HCT116 (cell line): ENCODE results near the gene KIRREL1. TPM values are rescaled to one million over a fixed set of nuclear protein-coding genes. Genes with fewer than 3 reads are reported as not detected.

ENCODE experiments used
- ATAC-seq: fragments of 200-7000 bp; cut with Tn5 transposase; 2 replicates; pipeline ENCODE4 v1.9.1; 2020; ENCODE audit warnings: mild to moderate bottlenecking, moderate library complexity
- BruUV-seq: library from RNA; stranded (reverse); fragments of 400-500 nt; replicated peaks from 2 replicates; lab custom pipeline; 2021; lab: Mats Ljungman, UMichigan
- CTCF ChIA-PET: fragments of 300-600 bp; sonication (Branson Sonifier 250); formaldehyde crosslinking; loops from one replicate; lab custom pipeline; 2021; ENCODE audit warnings: antibody characterized with exemption; lab: Charles Lee
- POLR2A ChIA-PET: fragments of 300-600, 350-600 bp; sonication (Branson Sonifier 250); formaldehyde crosslinking; loops from one replicate; lab custom pipeline; 2021; ENCODE audit warnings: antibody characterized with exemption; lab: Charles Lee
- RAD21 ChIA-PET, 2 experiments: fragments of 300-600 bp; sonication (Branson Sonifier 250); formaldehyde crosslinking; loops; one replicate each; lab custom pipeline; 2023; ENCODE audit warnings: low total read pairs in 2 of 2; ENCODE audit not compliant: uncharacterized antibody in 2 of 2, unreplicated experiment in 2 of 2, low non-redundant PET in 1 of 2; lab: Charles Lee
- DNase-seq: peaks from one replicate; pipeline ENCODE4 v3.0.0-alpha.2; 2010; ENCODE audit warnings: low read depth, low spot score
- H2AFZ ChIP-seq: fragments of 200-600 bp; shearing (Covaris generic), sonication (generic); 2 replicates; pipeline ENCODE4 v1.6.1; 2017; ENCODE audit warnings: low read depth, mixed run types, mixed read lengths, antibody characterized with exemption, low read length; ENCODE audit not compliant: poor library complexity, severe bottlenecking
- H3K27ac ChIP-seq: 2 replicates; pipeline ENCODE4 v1.5.1; 2012; ENCODE audit warnings: low read depth, low read length
- H3K27me3 ChIP-seq: fragments of 200-600 bp; sonication (generic); 2 replicates; pipeline ENCODE4 v1.6.1; 2016; ENCODE audit warnings: mixed run types, low read length, mixed read lengths; ENCODE audit not compliant: insufficient read depth
- H3K36me3 ChIP-seq, 2 experiments: fragments of 200-500 bp in 1 of 2; fragments of 200-600 bp in 1 of 2; sonication (Bioruptor generic) in 1 of 2; sonication (generic) in 1 of 2; 2 replicates each; pipeline versions ENCODE4 v1.5.1 to v1.6.1; 2014 to 2016; ENCODE audit warnings: low read length in 2 of 2, inconsistent platforms in 1 of 2, mixed read lengths in 1 of 2, mixed run types in 1 of 2; ENCODE audit not compliant: insufficient read depth in 2 of 2, control insufficient read depth in 1 of 2
- H3K4me1 ChIP-seq, 2 experiments: fragments of 200-600 bp in 1 of 2; sonication (generic) in 1 of 2; 2 replicates each; pipeline versions ENCODE4 v1.5.1 to v1.6.1; 2012 to 2017; ENCODE audit warnings: low read length in 2 of 2, inconsistent platforms in 1 of 2, mild to moderate bottlenecking in 1 of 2, mixed read lengths in 1 of 2, mixed run types in 1 of 2, moderate library complexity in 1 of 2; ENCODE audit not compliant: insufficient read depth in 2 of 2, control insufficient read depth in 1 of 2
- H3K4me2 ChIP-seq: fragments of 200-600 bp; sonication (generic); 2 replicates; pipeline ENCODE4 v1.6.1; 2017; ENCODE audit warnings: mixed run types, low read length, mixed read lengths
- H3K4me3 ChIP-seq, 2 experiments: fragments of 200-600 bp in 1 of 2; sonication (generic) in 1 of 2; replicated peaks in 1 of 2; 2 replicates each; pipeline ENCODE4 v1.5.1; 2011 to 2016; ENCODE audit warnings: low read length in 2 of 2, control low read depth in 1 of 2, low read depth in 1 of 2, mild to moderate bottlenecking in 1 of 2, mixed read lengths in 1 of 2, mixed run types in 1 of 2
- H3K79me2 ChIP-seq: fragments of 200-600 bp; sonication (generic); 2 replicates; pipeline ENCODE4 v1.6.1; 2017; ENCODE audit warnings: mild to moderate bottlenecking, mixed run types, low read length, moderate library complexity, mixed read lengths; ENCODE audit not compliant: insufficient read depth
- H3K9ac ChIP-seq: fragments of 200-600 bp; sonication (generic); 2 replicates; pipeline ENCODE4 v1.6.1; 2016; ENCODE audit warnings: low read length, mixed read lengths
- H3K9me2 ChIP-seq: fragments of 200-600 bp; sonication (generic), shearing (Covaris generic); 2 replicates; pipeline ENCODE4 v1.6.1; 2017; ENCODE audit warnings: mixed run types, mild to moderate bottlenecking, moderate library complexity; ENCODE audit not compliant: insufficient read depth
- H3K9me3 ChIP-seq, 2 experiments: fragments of 200-500 bp in 1 of 2; fragments of 200-600 bp in 1 of 2; sonication (Bioruptor generic) in 1 of 2; sonication (generic) in 1 of 2; 2 replicates each; pipeline ENCODE4 v1.6.1; 2014 to 2017; ENCODE audit warnings: low read length in 2 of 2, mixed read lengths in 2 of 2, inconsistent platforms in 1 of 2, low read depth in 1 of 2, mild to moderate bottlenecking in 1 of 2, mixed run types in 1 of 2, moderate library complexity in 1 of 2; ENCODE audit not compliant: control insufficient read depth in 1 of 2, insufficient read depth in 1 of 2
- H4K20me1 ChIP-seq: fragments of 200-600 bp; sonication (generic), shearing (Covaris generic); 2 replicates; pipeline ENCODE4 v1.6.1; 2017; ENCODE audit warnings: mixed run types, mild to moderate bottlenecking, moderate library complexity; ENCODE audit not compliant: insufficient read depth
- CBX3 ChIP-seq: IDR thresholded peaks from 2 replicates; pipeline ENCODE4 v1.6.1; 2012; ENCODE audit warnings: low read depth
- CEBPB ChIP-seq: IDR thresholded peaks from 2 replicates; pipeline ENCODE4 v1.6.1; 2012; ENCODE audit warnings: low read depth
- EGR1 ChIP-seq: IDR thresholded peaks from 2 replicates; pipeline ENCODE4 v1.6.1; 2012; ENCODE audit warnings: low read depth
- EZH2phosphoT487 ChIP-seq: fragments of 200-600 bp; IDR thresholded peaks from 2 replicates; pipeline ENCODE4 v1.6.1; 2018; ENCODE audit warnings: antibody characterized with exemption, borderline replicate concordance
- POLR2A ChIP-seq: IDR thresholded peaks from 2 replicates; pipeline ENCODE4 v1.7.0; 2011; ENCODE audit warnings: borderline replicate concordance; ENCODE audit not compliant: insufficient read depth, insufficient read length; ENCODE audit errors: extremely low read depth
- POLR2AphosphoS5 ChIP-seq: IDR thresholded peaks from 2 replicates; pipeline ENCODE4 v1.6.1; 2011; ENCODE audit warnings: mild to moderate bottlenecking, low read depth, low read length, moderate library complexity
- RAD21 ChIP-seq: IDR thresholded peaks from 2 replicates; pipeline ENCODE4 v1.6.1; 2012; ENCODE audit warnings: low read depth, mild to moderate bottlenecking
- SIN3A ChIP-seq: IDR thresholded peaks from 2 replicates; pipeline ENCODE4 v1.6.1; 2012; ENCODE audit warnings: low read depth
- SRF ChIP-seq: IDR thresholded peaks from 2 replicates; pipeline ENCODE4 v1.6.1; 2012; ENCODE audit warnings: low read depth
- TCF7L2 ChIP-seq: IDR thresholded peaks from 2 replicates; pipeline ENCODE4 v1.7.0; 2011; ENCODE audit warnings: borderline replicate concordance, inconsistent platforms; ENCODE audit not compliant: insufficient read depth, insufficient read length; ENCODE audit errors: extremely low read depth
- YY1 ChIP-seq: IDR thresholded peaks from 2 replicates; pipeline ENCODE4 v1.6.1; 2011; ENCODE audit warnings: low read length, low read depth, moderate library complexity, mild to moderate bottlenecking; ENCODE audit not compliant: insufficient replicate concordance; ENCODE audit errors: extremely low read depth
- ZFX ChIP-seq: fragments of 450-650 bp; IDR thresholded peaks from 2 replicates; pipeline ENCODE4 v1.6.1; 2017
- intact Hi-C: fragments of 100-400 bp; cut with micrococcal nuclease; formaldehyde crosslinking; loops from 2 replicates; pipeline ENCODE4 v1.10.0; 2022
- total RNA-seq: library from RNA; stranded (reverse); gene quantifications from one replicate; pipeline ENCODE4 v1.2.1, GENCODE V29; 2021; ENCODE audit not compliant: unreplicated experiment
- TF ChIP-seq, protein P1 (sequence below): IDR thresholded peaks from 2 replicates; pipeline ENCODE4 v1.6.1; 2011; ENCODE audit warnings: mild to moderate bottlenecking, low read length, moderate library complexity; ENCODE audit not compliant: insufficient replicate concordance; ENCODE audit errors: extremely low read depth
- TF ChIP-seq, protein P2 (sequence below): IDR thresholded peaks from 2 replicates; pipeline ENCODE4 v1.6.1; 2012

The KIRREL1 gene
- total RNA-seq, 1 experiment from 2014 or later, result 20.0 TPM

DNA sequence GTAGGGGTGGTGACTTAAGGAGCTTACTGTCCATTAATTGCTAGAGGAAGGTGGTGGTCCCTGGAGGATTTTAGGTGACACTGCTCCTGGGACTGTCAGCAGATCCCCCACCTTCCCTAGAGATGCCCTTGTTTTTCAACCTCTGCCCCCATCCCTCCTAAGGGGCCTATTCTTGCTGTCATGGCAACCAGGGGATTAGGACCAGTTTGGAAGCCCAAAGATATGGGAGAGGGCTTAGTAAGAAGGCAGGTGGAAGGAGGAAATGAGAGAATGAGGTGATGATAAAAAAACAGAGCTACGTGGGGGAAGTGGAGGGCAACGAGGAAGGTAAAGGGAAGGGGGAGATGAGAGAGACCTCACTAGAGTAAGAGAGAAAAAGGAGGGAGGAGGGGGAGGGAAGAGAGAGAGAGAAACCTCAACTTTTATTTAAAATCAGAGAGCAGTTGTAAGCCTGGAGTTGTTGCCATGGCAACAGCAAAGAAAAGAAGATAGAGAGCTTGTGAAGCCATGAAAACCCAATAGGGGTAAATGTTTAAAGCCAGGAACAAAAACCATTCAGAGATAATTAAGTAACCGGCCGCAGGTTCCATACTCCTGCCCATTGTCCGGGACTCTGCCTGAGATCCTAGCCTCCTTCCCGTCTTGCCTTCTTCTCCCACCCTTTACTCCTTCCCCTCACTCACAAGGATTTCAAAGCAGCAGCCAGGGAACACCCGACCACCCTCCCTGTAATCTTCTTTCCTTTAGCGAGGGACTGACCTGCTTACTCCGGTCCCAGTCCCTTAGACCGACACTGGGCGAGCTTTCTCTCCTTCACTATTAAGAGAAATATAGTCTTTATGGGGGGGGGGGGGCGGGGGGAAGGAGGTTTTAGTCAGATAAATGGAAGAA, 20.6 kb downstream of the KIRREL1 start:
- Histone ChIP-seq H3K9me3 (no peaks in the 10 kb centered on the region), H3K4me2 (no peak overlapping the region), H4K20me1 (no peaks in the 10 kb centered on the region), H3K27me3 (no peaks in the 10 kb centered on the region), H3K4me1 (peaks cover 40 to 61% of the 10 kb centered on the region in 2 experiments), H3K79me2 (peaks cover 90% of the 10 kb centered on the region), H3K36me3 (no peaks in the 10 kb centered on the region), H3K4me3 (no peak overlapping the region), H3K27ac (no peak overlapping the region), H3K9me2 (no peaks in the 10 kb centered on the region), H3K9ac (no peak overlapping the region), H2AFZ (no peak overlapping the region)
- intact Hi-C loops, result no loop called here
- ChIA-PET CTCF (interaction anchor here (2.2 kb wide), 1 partner anchor 22 kb away, joined by 5 read pairs; no protein-coding TSS in a partner anchor), POLR2A (no interaction called here), RAD21 (no interaction called here)
- DNase-seq (no peak), ATAC-seq (no peak)
- TF ChIP-seq CBX3, result no peak
- TF ChIP-seq, protein P1, sequence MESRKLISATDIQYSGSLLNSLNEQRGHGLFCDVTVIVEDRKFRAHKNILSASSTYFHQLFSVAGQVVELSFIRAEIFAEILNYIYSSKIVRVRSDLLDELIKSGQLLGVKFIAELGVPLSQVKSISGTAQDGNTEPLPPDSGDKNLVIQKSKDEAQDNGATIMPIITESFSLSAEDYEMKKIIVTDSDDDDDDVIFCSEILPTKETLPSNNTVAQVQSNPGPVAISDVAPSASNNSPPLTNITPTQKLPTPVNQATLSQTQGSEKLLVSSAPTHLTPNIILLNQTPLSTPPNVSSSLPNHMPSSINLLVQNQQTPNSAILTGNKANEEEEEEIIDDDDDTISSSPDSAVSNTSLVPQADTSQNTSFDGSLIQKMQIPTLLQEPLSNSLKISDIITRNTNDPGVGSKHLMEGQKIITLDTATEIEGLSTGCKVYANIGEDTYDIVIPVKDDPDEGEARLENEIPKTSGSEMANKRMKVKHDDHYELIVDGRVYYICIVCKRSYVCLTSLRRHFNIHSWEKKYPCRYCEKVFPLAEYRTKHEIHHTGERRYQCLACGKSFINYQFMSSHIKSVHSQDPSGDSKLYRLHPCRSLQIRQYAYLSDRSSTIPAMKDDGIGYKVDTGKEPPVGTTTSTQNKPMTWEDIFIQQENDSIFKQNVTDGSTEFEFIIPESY, result no peak
- no peak for TF ChIP-seq YY1
- TF ChIP-seq EZH2phosphoT487, result no peak
- TF ChIP-seq ZFX, result no peak
- no peak for TF ChIP-seq SRF
- TF ChIP-seq POLR2A, result no peak
- no peak for TF ChIP-seq RAD21
- no peak for TF ChIP-seq SIN3A
- no peak for TF ChIP-seq EGR1
- TF ChIP-seq POLR2AphosphoS5, result no peak
- no peak for TF ChIP-seq TCF7L2
- no peak for TF ChIP-seq CEBPB
- TF ChIP-seq, protein P2, sequence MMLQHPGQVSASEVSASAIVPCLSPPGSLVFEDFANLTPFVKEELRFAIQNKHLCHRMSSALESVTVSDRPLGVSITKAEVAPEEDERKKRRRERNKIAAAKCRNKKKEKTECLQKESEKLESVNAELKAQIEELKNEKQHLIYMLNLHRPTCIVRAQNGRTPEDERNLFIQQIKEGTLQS, result no peak
- BruUV-seq, result no TSS peak
